SK-N-SH treated with all-trans-retinoic acid at 6 μM for 48 hours (cell line): Measurements from ENCODE around the gene SCART1.

ENCODE experiments used
- ATAC-seq: fragments of 200-7000 bp; cut with Tn5 transposase; 3 replicates; pipeline ENCODE4 v1.9.1; 2020; ENCODE audit warnings: mild to moderate bottlenecking, moderate library complexity
- ARNTL ChIP-seq: fragments of 450-650 bp; formaldehyde crosslinking; IDR thresholded peaks from 2 replicates; pipeline ENCODE4 v1.5.0; 2020; ENCODE audit warnings: low read depth, mild to moderate bottlenecking, moderate library complexity, borderline replicate concordance
- BACH2 ChIP-seq: fragments of 250-450 bp; sonication (Bioruptor Pico); IDR thresholded peaks from 2 replicates; pipeline ENCODE4 v1.9.0; 2021; ENCODE audit warnings: mild to moderate bottlenecking, borderline replicate concordance
- CREB5 ChIP-seq: fragments of 250-450 bp; sonication (Bioruptor Pico); IDR thresholded peaks from 2 replicates; pipeline ENCODE4 v1.5.1; 2020; ENCODE audit warnings: low read depth, mild to moderate bottlenecking, moderate library complexity
- CSDC2 ChIP-seq: fragments of 250-450 bp; sonication (Bioruptor Pico); IDR thresholded peaks from 2 replicates; pipeline ENCODE4 v1.5.0; 2020; ENCODE audit warnings: mild to moderate bottlenecking, moderate library complexity
- ESRRG ChIP-seq: fragments of 250-450 bp; sonication (Bioruptor Pico); IDR thresholded peaks from 2 replicates; pipeline ENCODE4 v1.6.1; 2021; ENCODE audit warnings: mild to moderate bottlenecking
- GLIS3 ChIP-seq: fragments of 250-450 bp; sonication (Bioruptor Pico); IDR thresholded peaks from 2 replicates; pipeline ENCODE4 v1.5.0; 2020; ENCODE audit warnings: mild to moderate bottlenecking, moderate library complexity
- ISL1 ChIP-seq: fragments of 250-450 bp; sonication (Bioruptor Pico); IDR thresholded peaks from 2 replicates; pipeline ENCODE4 v2.1.2; 2022; ENCODE audit warnings: mild to moderate bottlenecking, moderate library complexity
- OSR1 ChIP-seq: fragments of 250-450 bp; sonication (Bioruptor Pico); IDR thresholded peaks from 2 replicates; pipeline ENCODE4 v1.8.0; 2022; ENCODE audit warnings: moderate library complexity, mild to moderate bottlenecking, inconsistent platforms
- PPARA ChIP-seq: fragments of 250-450 bp; sonication (Bioruptor Pico); IDR thresholded peaks from 2 replicates; pipeline ENCODE4 v1.5.0; 2020; ENCODE audit warnings: mild to moderate bottlenecking, borderline replicate concordance
- RARB ChIP-seq: fragments of 250-450 bp; sonication (Bioruptor Pico); IDR thresholded peaks from 2 replicates; pipeline ENCODE4 v1.8.0; 2021; ENCODE audit warnings: mild to moderate bottlenecking, moderate library complexity
- SNAI2 ChIP-seq: fragments of 250-450 bp; sonication (Bioruptor Pico); IDR thresholded peaks from 2 replicates; pipeline ENCODE4 v1.5.0; 2020; ENCODE audit warnings: mild to moderate bottlenecking, moderate library complexity
- TCF4 ChIP-seq: fragments of 250-450 bp; sonication (Bioruptor Pico); IDR thresholded peaks from 2 replicates; pipeline ENCODE4 v1.8.0; 2021; ENCODE audit warnings: mild to moderate bottlenecking, moderate library complexity, borderline replicate concordance
- TOX ChIP-seq: fragments of 250-450 bp; sonication (Bioruptor Pico); IDR thresholded peaks from 2 replicates; pipeline ENCODE4 v1.8.0; 2021; ENCODE audit warnings: mild to moderate bottlenecking, moderate library complexity, borderline replicate concordance
- ZC3H10 ChIP-seq: fragments of 250-450 bp; sonication (Bioruptor Pico); IDR thresholded peaks from 2 replicates; pipeline ENCODE4 v1.5.1; 2021; ENCODE audit warnings: mild to moderate bottlenecking, moderate library complexity
- ZFP3 ChIP-seq: fragments of 250-450 bp; sonication (Bioruptor Pico); IDR thresholded peaks from 2 replicates; pipeline ENCODE4 v1.5.0; 2020; ENCODE audit warnings: mild to moderate bottlenecking, moderate library complexity
- ZFP30 ChIP-seq: fragments of 450-650 bp; formaldehyde crosslinking; IDR thresholded peaks from 2 replicates; pipeline ENCODE4 v1.5.0; 2022; ENCODE audit warnings: mild to moderate bottlenecking, moderate library complexity
- ZNF565 ChIP-seq: fragments of 450-650 bp; formaldehyde crosslinking; conservative IDR thresholded peaks from 2 replicates; pipeline ENCODE4 v1.5.0; 2020; ENCODE audit warnings: low read depth, mild to moderate bottlenecking, moderate library complexity
- ZNF70 ChIP-seq: fragments of 450-650 bp; formaldehyde crosslinking; IDR thresholded peaks from 2 replicates; pipeline ENCODE4 v1.5.0; 2020; ENCODE audit warnings: mild to moderate bottlenecking, moderate library complexity
- ZNF8 ChIP-seq: fragments of 450-650 bp; formaldehyde crosslinking; IDR thresholded peaks from 2 replicates; pipeline ENCODE4 v1.5.0; 2020; ENCODE audit warnings: mild to moderate bottlenecking, moderate library complexity
- TF ChIP-seq, protein P1 (sequence below): fragments of 250-450 bp; sonication (Bioruptor Pico); IDR thresholded peaks from 2 replicates; pipeline ENCODE4 v1.8.0; 2020; ENCODE audit warnings: mild to moderate bottlenecking, moderate library complexity, borderline replicate concordance
- TF ChIP-seq, protein P2 (sequence below): fragments of 250-450 bp; sonication (Bioruptor Pico); IDR thresholded peaks from 2 replicates; pipeline ENCODE4 v1.5.0; 2020; ENCODE audit warnings: mild to moderate bottlenecking, moderate library complexity
- TF ChIP-seq, protein P3 (sequence below): fragments of 250-450 bp; sonication (Bioruptor Pico); IDR thresholded peaks from 2 replicates; pipeline ENCODE4 v1.5.1; 2021; ENCODE audit warnings: mild to moderate bottlenecking, moderate library complexity

The SCART1 gene

GRCh38 chr10:133511408-133511807, 57.7 kb downstream of the SCART1 start:
- ATAC-seq: no peak
- no peak for TF ChIP-seq ZC3H10
- TF ChIP-seq TOX (CRISPR knock-in tag): no peak
- no peak for TF ChIP-seq RARB
- no peak for TF ChIP-seq SNAI2 (CRISPR knock-in tag)
- no peak for TF ChIP-seq BACH2 (CRISPR knock-in tag)
- TF ChIP-seq ZNF8: no peak
- TF ChIP-seq, protein P1, sequence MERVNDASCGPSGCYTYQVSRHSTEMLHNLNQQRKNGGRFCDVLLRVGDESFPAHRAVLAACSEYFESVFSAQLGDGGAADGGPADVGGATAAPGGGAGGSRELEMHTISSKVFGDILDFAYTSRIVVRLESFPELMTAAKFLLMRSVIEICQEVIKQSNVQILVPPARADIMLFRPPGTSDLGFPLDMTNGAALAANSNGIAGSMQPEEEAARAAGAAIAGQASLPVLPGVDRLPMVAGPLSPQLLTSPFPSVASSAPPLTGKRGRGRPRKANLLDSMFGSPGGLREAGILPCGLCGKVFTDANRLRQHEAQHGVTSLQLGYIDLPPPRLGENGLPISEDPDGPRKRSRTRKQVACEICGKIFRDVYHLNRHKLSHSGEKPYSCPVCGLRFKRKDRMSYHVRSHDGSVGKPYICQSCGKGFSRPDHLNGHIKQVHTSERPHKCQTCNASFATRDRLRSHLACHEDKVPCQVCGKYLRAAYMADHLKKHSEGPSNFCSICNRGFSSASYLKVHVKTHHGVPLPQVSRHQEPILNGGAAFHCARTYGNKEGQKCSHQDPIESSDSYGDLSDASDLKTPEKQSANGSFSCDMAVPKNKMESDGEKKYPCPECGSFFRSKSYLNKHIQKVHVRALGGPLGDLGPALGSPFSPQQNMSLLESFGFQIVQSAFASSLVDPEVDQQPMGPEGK (CRISPR knock-in tag): no peak
- TF ChIP-seq GLIS3 (CRISPR knock-in tag): no peak
- TF ChIP-seq, all 23 proteins: peak for 0

GRCh38 chr10:133511907-133512528, 58.3 kb downstream of the SCART1 start:
- TF ChIP-seq ZFP3 (CRISPR knock-in tag): no peak
- TF ChIP-seq ZNF565 (CRISPR knock-in tag): no peak
- TF ChIP-seq ESRRG (CRISPR knock-in tag): no peak
- TF ChIP-seq BACH2 (CRISPR knock-in tag): no peak
- no peak for ATAC-seq

DNA sequence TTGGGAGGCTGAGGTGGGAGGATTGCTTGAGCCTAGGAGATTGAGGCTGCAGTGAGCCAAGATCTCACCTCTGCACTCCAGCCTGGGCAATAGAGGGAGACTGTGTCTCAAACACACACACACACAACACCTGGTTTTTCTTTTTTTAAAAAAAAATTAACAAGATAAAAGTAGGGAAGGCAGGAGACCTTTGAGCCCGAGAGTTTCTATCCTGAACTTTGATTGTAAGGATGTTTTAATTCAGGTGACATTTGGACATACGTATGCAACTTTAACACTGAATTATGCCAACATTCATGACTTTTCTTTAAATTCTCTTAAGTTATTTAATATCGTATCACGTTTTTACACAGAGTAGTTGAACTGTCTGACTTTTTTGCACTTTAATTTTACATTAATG, 61.7 kb downstream of the SCART1 start:
- TF ChIP-seq CSDC2 (CRISPR knock-in tag) (no peak), ZC3H10 (no peak), ESRRG (CRISPR knock-in tag) (no peak), ZFP3 (CRISPR knock-in tag) (no peak), ZNF565 (CRISPR knock-in tag) (no peak), BACH2 (CRISPR knock-in tag) (no peak), ZNF70 (CRISPR knock-in tag) (no peak), ZNF8 (no peak), ZFP30 (CRISPR knock-in tag) (no peak), TCF4 (CRISPR knock-in tag) (no peak), OSR1 (no peak), CREB5 (no peak)
- TF ChIP-seq, protein P2, sequence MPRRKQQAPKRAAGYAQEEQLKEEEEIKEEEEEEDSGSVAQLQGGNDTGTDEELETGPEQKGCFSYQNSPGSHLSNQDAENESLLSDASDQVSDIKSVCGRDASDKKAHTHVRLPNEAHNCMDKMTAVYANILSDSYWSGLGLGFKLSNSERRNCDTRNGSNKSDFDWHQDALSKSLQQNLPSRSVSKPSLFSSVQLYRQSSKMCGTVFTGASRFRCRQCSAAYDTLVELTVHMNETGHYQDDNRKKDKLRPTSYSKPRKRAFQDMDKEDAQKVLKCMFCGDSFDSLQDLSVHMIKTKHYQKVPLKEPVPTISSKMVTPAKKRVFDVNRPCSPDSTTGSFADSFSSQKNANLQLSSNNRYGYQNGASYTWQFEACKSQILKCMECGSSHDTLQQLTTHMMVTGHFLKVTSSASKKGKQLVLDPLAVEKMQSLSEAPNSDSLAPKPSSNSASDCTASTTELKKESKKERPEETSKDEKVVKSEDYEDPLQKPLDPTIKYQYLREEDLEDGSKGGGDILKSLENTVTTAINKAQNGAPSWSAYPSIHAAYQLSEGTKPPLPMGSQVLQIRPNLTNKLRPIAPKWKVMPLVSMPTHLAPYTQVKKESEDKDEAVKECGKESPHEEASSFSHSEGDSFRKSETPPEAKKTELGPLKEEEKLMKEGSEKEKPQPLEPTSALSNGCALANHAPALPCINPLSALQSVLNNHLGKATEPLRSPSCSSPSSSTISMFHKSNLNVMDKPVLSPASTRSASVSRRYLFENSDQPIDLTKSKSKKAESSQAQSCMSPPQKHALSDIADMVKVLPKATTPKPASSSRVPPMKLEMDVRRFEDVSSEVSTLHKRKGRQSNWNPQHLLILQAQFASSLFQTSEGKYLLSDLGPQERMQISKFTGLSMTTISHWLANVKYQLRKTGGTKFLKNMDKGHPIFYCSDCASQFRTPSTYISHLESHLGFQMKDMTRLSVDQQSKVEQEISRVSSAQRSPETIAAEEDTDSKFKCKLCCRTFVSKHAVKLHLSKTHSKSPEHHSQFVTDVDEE (CRISPR knock-in tag): no peak
- TF ChIP-seq, protein P3, sequence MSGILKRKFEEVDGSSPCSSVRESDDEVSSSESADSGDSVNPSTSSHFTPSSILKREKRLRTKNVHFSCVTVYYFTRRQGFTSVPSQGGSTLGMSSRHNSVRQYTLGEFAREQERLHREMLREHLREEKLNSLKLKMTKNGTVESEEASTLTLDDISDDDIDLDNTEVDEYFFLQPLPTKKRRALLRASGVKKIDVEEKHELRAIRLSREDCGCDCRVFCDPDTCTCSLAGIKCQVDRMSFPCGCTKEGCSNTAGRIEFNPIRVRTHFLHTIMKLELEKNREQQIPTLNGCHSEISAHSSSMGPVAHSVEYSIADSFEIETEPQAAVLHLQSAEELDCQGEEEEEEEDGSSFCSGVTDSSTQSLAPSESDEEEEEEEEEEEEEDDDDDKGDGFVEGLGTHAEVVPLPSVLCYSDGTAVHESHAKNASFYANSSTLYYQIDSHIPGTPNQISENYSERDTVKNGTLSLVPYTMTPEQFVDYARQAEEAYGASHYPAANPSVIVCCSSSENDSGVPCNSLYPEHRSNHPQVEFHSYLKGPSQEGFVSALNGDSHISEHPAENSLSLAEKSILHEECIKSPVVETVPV (CRISPR knock-in tag): no peak
- TF ChIP-seq, all 23 proteins: peak for 0
- no peak for ATAC-seq

DNA sequence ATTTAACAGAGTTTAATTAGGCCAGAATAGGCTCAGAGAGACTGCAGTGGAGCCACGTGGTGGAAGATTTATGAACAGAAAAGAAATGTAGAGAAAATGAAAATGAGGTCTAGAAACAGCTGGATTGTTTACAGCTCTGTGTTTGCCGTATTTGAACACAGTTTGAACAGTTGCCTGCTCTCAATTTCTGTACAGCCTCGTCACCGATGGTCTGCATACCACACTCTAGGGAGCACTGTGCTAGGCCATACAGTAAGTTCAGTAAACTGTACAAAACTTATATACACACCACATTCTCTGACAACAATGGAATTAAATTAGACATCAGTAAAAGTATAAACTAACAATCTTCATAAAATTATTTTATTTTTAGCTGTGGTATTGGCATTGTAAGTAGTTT, 62.3 kb downstream of the SCART1 start:
- no peak for ATAC-seq
- no peak for TF ChIP-seq PPARA
- no peak for TF ChIP-seq CSDC2 (CRISPR knock-in tag)
- TF ChIP-seq ESRRG (CRISPR knock-in tag): no peak
- no peak for TF ChIP-seq ISL1
- TF ChIP-seq CREB5: no peak
- TF ChIP-seq ARNTL (CRISPR knock-in tag): no peak
- TF ChIP-seq, protein P3 (CRISPR knock-in tag): no peak
- TF ChIP-seq ZFP30 (CRISPR knock-in tag): no peak
- no peak for TF ChIP-seq TOX (CRISPR knock-in tag)
- TF ChIP-seq, protein P2 (CRISPR knock-in tag): no peak
- no peak for TF ChIP-seq SNAI2 (CRISPR knock-in tag)
- TF ChIP-seq GLIS3 (CRISPR knock-in tag): no peak
- TF ChIP-seq ZFP3 (CRISPR knock-in tag): no peak
- no peak for TF ChIP-seq ZNF565 (CRISPR knock-in tag)
- TF ChIP-seq TCF4 (CRISPR knock-in tag): no peak
